Dendritic cell treated with granulocyte-macrophage colony-stimulating factor and Interleukin-4, amounts not matched to agents 40 ng/mL and 50 ng/mL, for 4 days (primary cell): ENCODE measurements around the gene ADAMTSL1.

Experiments
- H3K27ac Mint-ChIP-seq: one replicate; pipeline ENCODE4 v1.8.0; 2022; ENCODE audit warnings: mild to moderate bottlenecking, mixed read lengths
- H3K27me3 Mint-ChIP-seq: one replicate; pipeline ENCODE4 v1.8.0; 2022; ENCODE audit warnings: mild to moderate bottlenecking, mixed read lengths
- H3K36me3 Mint-ChIP-seq: one replicate; pipeline ENCODE4 v1.8.0; 2022; ENCODE audit warnings: low read depth, mixed read lengths
- H3K4me1 Mint-ChIP-seq: one replicate; pipeline ENCODE4 v1.8.0; 2022; ENCODE audit warnings: low read depth, mixed read lengths
- H3K4me3 Mint-ChIP-seq: one replicate; pipeline ENCODE4 v1.8.0; 2022; ENCODE audit warnings: mild to moderate bottlenecking, moderate library complexity, mixed read lengths
- H3K9me3 Mint-ChIP-seq: one replicate; pipeline ENCODE4 v1.8.0; 2022; ENCODE audit warnings: mixed read lengths
- intact Hi-C: fragments of 100-400 bp; cut with micrococcal nuclease; formaldehyde crosslinking; loops from one replicate; pipeline ENCODE4 v1.15.0; 2022

Gene ADAMTSL1

DNA sequence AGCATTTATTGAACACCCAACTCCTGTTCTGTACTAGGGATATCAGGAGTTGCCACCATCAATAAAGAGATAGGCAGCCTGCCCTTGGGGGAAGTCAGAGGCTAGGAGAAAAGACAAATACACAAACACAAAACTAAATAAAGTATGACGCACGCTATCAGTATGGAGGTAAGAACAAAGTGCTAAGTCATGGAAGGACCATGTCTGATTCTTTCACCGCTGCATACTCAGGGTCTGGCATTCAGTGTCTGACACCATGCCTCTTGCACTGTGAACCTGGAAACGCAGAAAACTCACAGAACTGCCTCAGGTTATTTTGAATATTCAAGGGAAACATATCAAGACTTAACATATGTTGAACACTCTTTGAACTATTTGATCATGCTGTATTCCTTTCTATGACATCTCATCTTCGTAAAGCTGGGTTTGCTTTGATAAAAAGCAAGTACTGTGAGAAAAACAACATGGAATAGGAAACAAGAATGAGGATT lies 65.3 kb downstream of the ADAMTSL1 start:
- Mint-ChIP-seq H3K4me1 (no peaks in the 10 kb centered on the region), H3K27me3 (no peaks in the 10 kb centered on the region), H3K36me3 (no peaks in the 10 kb centered on the region), H3K4me3 (no peak overlapping the region), H3K9me3 (peaks cover 37% of the 10 kb centered on the region), H3K27ac (no peak overlapping the region)
- intact Hi-C loops = no loop called here

GRCh38 chr9:18542837-18543405 lies 69.0 kb downstream of the ADAMTSL1 start:
- H3K4me3 Mint-ChIP-seq = no peak overlapping the region
- H3K36me3 Mint-ChIP-seq = no peaks in the 10 kb centered on the region
- H3K9me3 Mint-ChIP-seq = peaks cover 8% of the 10 kb centered on the region
- intact Hi-C loops = no loop called here
- H3K27me3 Mint-ChIP-seq = no peaks in the 10 kb centered on the region
- no peaks in the 10 kb centered on the region for H3K4me1 Mint-ChIP-seq
- no peak overlapping the region for H3K27ac Mint-ChIP-seq

GRCh38 chr9:18543406-18544192 lies 69.6 kb downstream of the ADAMTSL1 start:
- Mint-ChIP-seq H3K9me3 (peaks cover 1% of the 10 kb centered on the region), H3K4me3 (no peak overlapping the region), H3K36me3 (no peaks in the 10 kb centered on the region), H3K27ac (no peak overlapping the region), H3K27me3 (no peaks in the 10 kb centered on the region), H3K4me1 (no peaks in the 10 kb centered on the region)
- intact Hi-C loops = no loop called here

DNA sequence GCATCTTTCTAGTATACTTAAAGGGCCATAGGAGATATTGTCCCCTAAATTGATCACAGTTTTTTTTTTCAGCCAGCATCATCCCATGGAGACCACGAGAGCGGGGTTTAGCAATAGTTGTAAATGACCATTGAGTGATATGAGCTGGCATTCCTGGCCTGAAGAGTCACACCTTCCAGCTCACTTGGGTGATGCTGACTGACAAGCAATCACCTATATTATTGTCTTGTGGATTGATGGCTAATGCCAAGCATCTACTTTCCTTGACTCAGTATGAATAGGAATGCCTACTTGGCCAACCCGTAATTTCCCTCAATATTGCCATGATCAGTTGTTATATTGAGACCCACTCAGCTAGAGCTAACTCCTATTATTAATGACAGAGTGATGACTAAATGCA lies 70.5 kb downstream of the ADAMTSL1 start:
- Mint-ChIP-seq H3K27ac (no peak overlapping the region), H3K4me3 (no peak overlapping the region), H3K36me3 (no peaks in the 10 kb centered on the region), H3K4me1 (no peaks in the 10 kb centered on the region), H3K27me3 (no peaks in the 10 kb centered on the region), H3K9me3 (no peaks in the 10 kb centered on the region)
- intact Hi-C loops = no loop called here

DNA sequence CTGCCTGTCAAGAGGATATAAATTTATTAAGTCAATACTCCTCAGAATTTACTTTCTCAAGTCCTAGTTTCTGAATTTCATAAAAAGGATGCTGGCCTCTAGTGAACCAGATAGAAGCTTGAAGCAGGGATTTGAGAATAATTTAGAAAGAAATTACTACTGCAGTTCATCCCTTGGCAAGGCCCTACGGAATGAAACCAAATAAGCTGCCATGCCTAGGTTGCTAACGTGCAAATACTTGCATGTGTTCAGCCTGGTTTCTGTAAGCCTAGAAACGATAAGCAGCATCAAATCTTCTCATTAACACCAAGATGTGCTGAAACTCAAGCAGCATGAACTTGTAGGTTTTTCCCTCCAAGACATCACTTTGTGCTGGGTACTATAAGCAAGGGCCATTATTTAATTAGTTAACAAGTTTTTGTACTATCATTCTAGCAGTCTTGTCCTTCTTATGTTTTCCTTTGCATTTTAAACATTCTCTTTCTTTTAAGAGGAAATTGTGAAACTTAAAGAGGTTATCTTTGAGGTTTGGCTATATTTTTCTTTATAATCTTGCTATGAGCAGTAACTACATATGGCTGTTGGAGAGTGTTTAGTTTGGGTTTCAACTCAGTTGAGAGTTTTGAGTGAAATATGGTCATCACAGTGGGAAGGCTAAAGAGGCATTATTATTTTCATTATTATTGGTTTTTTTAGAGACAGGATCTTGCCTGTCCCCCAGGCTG lies 71.8 kb downstream of the ADAMTSL1 start:
- H3K9me3 Mint-ChIP-seq = no peaks in the 10 kb centered on the region
- H3K4me3 Mint-ChIP-seq = no peak overlapping the region
- H3K36me3 Mint-ChIP-seq = no peaks in the 10 kb centered on the region
- H3K4me1 Mint-ChIP-seq = no peaks in the 10 kb centered on the region
- no peak overlapping the region for H3K27ac Mint-ChIP-seq
- H3K27me3 Mint-ChIP-seq = no peaks in the 10 kb centered on the region
- intact Hi-C loops = no loop called here

DNA sequence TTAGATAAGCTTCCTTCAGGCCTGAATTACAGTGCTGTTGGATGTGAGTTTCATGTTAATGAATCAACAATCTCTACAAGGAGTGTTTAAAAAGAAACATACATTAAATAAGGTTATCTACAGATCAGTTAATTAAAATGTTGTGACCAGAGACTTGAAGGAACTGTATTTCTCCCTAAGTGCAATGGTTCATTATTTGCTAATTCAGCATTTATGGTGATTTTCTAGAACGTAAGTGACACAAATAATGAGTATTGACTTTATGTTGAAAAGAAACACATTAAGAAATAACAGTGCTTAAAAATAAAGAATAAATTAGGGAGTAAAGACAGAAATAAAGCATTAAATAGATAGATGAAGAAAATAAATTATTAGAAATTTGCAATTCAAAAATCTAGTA lies 74.5 kb downstream of the ADAMTSL1 start:
- H3K27ac Mint-ChIP-seq = no peak overlapping the region
- no peaks in the 10 kb centered on the region for H3K4me1 Mint-ChIP-seq
- no peak overlapping the region for H3K4me3 Mint-ChIP-seq
- H3K9me3 Mint-ChIP-seq = no peaks in the 10 kb centered on the region
- intact Hi-C loops = no loop called here
- H3K36me3 Mint-ChIP-seq = no peaks in the 10 kb centered on the region
- no peaks in the 10 kb centered on the region for H3K27me3 Mint-ChIP-seq

DNA sequence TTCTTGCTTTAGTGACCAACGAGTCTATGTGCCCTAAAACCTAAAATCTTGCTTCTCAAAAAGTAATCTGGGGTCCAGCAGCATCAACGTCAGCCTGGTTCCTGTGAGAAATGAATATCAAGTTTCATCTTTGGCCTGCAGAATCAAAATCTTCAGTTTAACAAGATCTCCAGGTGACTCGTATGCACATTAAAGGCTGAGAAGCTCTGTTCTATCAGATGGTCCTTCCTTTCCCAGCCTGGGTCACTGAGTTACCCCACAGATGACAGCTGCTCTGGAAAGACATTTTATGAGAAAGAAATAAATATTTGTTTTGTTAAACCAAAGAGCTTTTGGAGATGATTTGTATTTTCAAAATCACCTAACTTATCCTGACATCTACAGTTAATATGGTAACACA lies 75.8 kb downstream of the ADAMTSL1 start:
- Mint-ChIP-seq H3K27me3 (no peaks in the 10 kb centered on the region), H3K4me1 (no peaks in the 10 kb centered on the region), H3K36me3 (no peaks in the 10 kb centered on the region), H3K27ac (no peak overlapping the region), H3K4me3 (no peak overlapping the region), H3K9me3 (no peaks in the 10 kb centered on the region)
- intact Hi-C loops = no loop called here

- H3K27ac Mint-ChIP-seq = no peak overlapping the region
- H3K9me3 Mint-ChIP-seq = no peaks in the 10 kb centered on the region
- H3K4me3 Mint-ChIP-seq = no peak overlapping the region
- H3K27me3 Mint-ChIP-seq = no peaks in the 10 kb centered on the region
- H3K36me3 Mint-ChIP-seq = no peaks in the 10 kb centered on the region
- intact Hi-C loops = no loop called here
- no peaks in the 10 kb centered on the region for H3K4me1 Mint-ChIP-seq
These were observed 76.3 kb downstream of the ADAMTSL1 start for GRCh38 chr9:18550286-18550685.

DNA sequence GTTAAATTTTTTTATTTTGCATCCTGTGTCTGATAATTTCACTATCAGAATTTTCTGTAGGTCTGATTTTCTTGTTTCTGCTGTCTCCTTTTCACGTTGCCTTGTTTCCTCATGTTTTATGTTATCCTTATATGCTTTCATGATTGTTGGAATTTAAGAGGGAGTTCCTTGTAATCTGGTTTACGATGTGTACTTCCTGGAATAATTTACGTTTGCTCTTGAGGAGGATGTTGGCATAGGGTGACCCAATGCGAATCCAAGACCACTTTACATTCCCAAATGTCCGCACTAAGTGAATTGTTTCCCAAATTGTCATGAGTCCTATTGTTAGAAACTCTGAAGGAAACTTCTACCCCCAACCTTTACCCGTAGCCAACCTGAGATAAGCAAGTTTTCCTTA lies 80.3 kb downstream of the ADAMTSL1 start:
- no peaks in the 10 kb centered on the region for H3K4me1 Mint-ChIP-seq
- no peak overlapping the region for H3K27ac Mint-ChIP-seq
- no peaks in the 10 kb centered on the region for H3K9me3 Mint-ChIP-seq
- no peaks in the 10 kb centered on the region for H3K36me3 Mint-ChIP-seq
- no peak overlapping the region for H3K4me3 Mint-ChIP-seq
- intact Hi-C loops = no loop called here
- no peaks in the 10 kb centered on the region for H3K27me3 Mint-ChIP-seq

- Mint-ChIP-seq H3K4me1 (no peaks in the 10 kb centered on the region), H3K27ac (no peak overlapping the region)
These were observed 81.3 kb downstream of the ADAMTSL1 start for GRCh38 chr9:18555105-18555883.

DNA sequence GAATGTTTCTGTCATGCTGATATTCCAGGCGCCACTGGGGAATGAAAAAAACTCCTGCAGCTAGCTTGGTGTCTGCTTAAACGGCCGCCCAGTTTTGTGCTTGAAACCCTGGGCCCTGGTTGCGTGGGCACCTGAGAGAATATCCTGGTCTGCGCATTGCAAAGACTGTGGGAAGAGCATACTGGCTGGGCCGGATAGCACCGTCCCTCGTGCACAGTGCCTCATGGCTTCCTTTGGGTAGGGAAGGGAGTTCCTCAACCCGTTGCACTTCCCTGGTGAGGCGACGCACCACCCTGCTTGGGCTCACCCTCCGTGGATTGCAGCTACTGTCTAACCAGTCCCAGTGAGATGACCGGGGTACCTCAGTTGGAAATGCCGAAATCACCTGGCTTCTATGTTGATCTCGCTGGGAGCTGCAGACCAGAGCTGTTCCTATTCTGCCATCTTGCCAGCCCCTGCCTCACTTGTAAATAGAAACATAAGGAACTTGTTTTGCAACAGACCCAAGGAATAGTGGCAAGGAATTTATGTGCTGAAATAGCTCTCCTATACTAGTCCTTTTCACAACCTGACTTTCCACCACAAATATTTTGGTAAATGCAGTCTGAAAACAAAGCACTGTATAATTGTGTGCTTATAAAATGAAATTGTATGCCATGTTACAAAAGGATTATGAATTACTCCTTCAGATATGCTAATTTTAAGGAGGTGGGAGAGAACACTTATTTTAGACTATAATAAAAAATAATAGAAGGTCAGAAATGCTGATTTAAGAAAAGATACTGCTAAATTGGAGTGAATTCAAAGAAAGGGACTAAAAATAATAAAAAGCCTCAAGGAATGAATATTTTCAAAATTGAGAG lies 90.3 kb downstream of the ADAMTSL1 start:
- Mint-ChIP-seq H3K27ac (no peak overlapping the region), H3K27me3 (no peaks in the 10 kb centered on the region), H3K9me3 (peaks cover 14% of the 10 kb centered on the region), H3K4me3 (no peak overlapping the region), H3K36me3 (no peaks in the 10 kb centered on the region), H3K4me1 (no peaks in the 10 kb centered on the region)
- intact Hi-C loops = no loop called here

More at GRCh38 chr9:18555105-18555883, 81.3 kb downstream of the ADAMTSL1 start:
- Mint-ChIP-seq H3K36me3 (no peaks in the 10 kb centered on the region), H3K4me3 (no peak overlapping the region), H3K27me3 (no peaks in the 10 kb centered on the region), H3K9me3 (no peaks in the 10 kb centered on the region)
- intact Hi-C loops = no loop called here

DNA sequence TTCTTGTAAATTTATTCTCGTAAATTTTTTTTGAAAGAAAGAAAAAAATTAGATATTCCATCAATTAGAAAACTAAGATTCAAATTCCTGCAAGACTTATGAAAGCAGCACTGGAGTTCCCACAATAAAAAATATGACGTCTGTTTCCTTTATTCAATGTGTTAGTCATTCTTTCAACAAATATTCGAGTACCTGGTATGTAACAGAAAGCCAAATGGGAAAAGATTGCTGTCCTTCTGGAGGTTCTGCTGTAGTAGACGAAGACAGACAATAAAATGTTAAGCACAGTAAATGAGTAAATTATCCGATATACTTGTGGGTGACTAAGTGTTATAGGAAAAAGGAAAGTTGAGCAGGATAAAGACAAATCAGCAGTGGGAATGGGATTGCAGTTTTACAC lies 92.2 kb downstream of the ADAMTSL1 start:
- intact Hi-C loops = no loop called here
- H3K9me3 Mint-ChIP-seq = peaks cover 7% of the 10 kb centered on the region
- no peak overlapping the region for H3K27ac Mint-ChIP-seq
- no peaks in the 10 kb centered on the region for H3K36me3 Mint-ChIP-seq
- H3K4me3 Mint-ChIP-seq = no peak overlapping the region
- H3K4me1 Mint-ChIP-seq = no peaks in the 10 kb centered on the region
- H3K27me3 Mint-ChIP-seq = no peaks in the 10 kb centered on the region

DNA sequence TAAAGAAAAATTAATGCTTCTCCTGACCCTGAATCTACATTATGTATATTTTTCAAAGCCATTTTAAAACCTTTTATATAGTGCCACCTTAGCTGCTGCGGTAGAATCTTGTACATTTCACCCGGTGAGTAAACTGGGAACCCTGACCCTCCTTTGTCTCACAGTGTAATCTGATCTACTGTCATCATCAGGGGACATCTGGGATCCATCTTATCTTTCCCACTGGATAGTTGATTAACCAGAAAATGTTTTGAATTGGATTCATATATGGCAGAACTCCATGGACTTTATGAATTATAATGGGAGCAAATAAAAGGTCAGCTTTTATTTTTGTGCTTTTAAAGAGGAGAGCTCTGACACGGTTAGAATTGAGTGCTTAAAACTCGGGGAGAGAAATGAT lies 95.0 kb downstream of the ADAMTSL1 start:
- no peaks in the 10 kb centered on the region for H3K4me1 Mint-ChIP-seq
- no peak overlapping the region for H3K27ac Mint-ChIP-seq
- H3K36me3 Mint-ChIP-seq = no peaks in the 10 kb centered on the region
- no peaks in the 10 kb centered on the region for H3K9me3 Mint-ChIP-seq
- H3K4me3 Mint-ChIP-seq = no peak overlapping the region
- intact Hi-C loops = no loop called here
- no peaks in the 10 kb centered on the region for H3K27me3 Mint-ChIP-seq
